PC-3 (cell line): ENCODE data around the gene IDH3G.

Source experiments
- EZH2 ChIP-seq: fragments of 300-600 bp; sonication (generic); IDR thresholded peaks from one replicate; pipeline ENCODE4 v1.6.1; 2017; ENCODE audit warnings: antibody characterized with exemption, mild to moderate bottlenecking, low read length; ENCODE audit not compliant: unreplicated experiment
- TF ChIP-seq, protein P1 (sequence below): fragments of 300-600 bp; sonication (generic); conservative IDR thresholded peaks from 2 replicates; pipeline ENCODE4 v1.5.1; 2017; ENCODE audit warnings: antibody characterized with exemption, low read depth, mild to moderate bottlenecking, low read length

GRCh38 chrX:153741446-153741845 lies 52.7 kb downstream of the IDH3G start:
- TF ChIP-seq, protein P1, sequence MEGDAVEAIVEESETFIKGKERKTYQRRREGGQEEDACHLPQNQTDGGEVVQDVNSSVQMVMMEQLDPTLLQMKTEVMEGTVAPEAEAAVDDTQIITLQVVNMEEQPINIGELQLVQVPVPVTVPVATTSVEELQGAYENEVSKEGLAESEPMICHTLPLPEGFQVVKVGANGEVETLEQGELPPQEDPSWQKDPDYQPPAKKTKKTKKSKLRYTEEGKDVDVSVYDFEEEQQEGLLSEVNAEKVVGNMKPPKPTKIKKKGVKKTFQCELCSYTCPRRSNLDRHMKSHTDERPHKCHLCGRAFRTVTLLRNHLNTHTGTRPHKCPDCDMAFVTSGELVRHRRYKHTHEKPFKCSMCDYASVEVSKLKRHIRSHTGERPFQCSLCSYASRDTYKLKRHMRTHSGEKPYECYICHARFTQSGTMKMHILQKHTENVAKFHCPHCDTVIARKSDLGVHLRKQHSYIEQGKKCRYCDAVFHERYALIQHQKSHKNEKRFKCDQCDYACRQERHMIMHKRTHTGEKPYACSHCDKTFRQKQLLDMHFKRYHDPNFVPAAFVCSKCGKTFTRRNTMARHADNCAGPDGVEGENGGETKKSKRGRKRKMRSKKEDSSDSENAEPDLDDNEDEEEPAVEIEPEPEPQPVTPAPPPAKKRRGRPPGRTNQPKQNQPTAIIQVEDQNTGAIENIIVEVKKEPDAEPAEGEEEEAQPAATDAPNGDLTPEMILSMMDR: no peak
- TF ChIP-seq EZH2: no peak
